Measurements from ENCODE around the gene KIAA1549. TPM values are rescaled to one million over a fixed set of nuclear protein-coding genes. Genes with fewer than 3 reads are reported as not detected.

The KIAA1549 gene
- total and polyA plus RNA-seq, 4 donors = 0.83 to 5.8 (median 3.6) TPM

DNA sequence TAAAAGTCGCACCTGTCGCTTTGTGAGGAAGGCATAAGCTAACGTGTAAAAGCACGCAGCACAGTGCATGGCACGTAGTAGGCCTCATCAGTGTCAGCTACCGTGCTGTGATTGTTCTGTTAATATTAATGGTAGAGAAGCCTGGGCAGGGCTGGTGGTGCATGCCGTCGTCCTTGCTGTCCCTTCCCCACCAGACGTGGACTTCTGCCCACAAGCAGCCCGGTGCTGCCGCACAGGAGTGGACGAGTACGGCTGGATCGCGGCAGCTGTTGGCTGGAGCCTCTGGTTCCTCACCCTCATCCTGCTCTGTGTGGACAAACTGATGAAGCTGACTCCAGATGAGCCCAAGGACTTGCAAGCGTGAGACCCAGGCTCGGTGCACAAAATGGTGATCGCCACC is 178.5 kb downstream of the KIAA1549 start:
- H3K9ac ChIP-seq (ENCODE audit: insufficient read depth in 1 of 2, low read length in 2 of 2) = no peak overlapping the region
- H3K4me3 ChIP-seq = no peak overlapping the region
- peaks cover 0 to 1% (median 0%) of the 10 kb centered on the region in 5 donors for H3K4me1 ChIP-seq (ENCODE audit: control insufficient read depth in 5 of 5, insufficient read depth in 5 of 5, low read length in 5 of 5)
- DNase-seq (no peak), ATAC-seq (ENCODE audit: insufficient read depth, low FRiP score) (no peak)
- H3K27me3 ChIP-seq (ENCODE audit: control insufficient read depth in 3 of 3, insufficient read depth in 3 of 3, low read length in 2 of 3) = peaks cover 0 to under 1% (median 0%) of the 10 kb centered on the region in 3 donors
- no peaks in the 10 kb centered on the region for H3K36me3 ChIP-seq (ENCODE audit: control insufficient read depth in 4 of 4, insufficient read depth in 4 of 4, low read length in 4 of 4)
- TF ChIP-seq, protein P1, sequence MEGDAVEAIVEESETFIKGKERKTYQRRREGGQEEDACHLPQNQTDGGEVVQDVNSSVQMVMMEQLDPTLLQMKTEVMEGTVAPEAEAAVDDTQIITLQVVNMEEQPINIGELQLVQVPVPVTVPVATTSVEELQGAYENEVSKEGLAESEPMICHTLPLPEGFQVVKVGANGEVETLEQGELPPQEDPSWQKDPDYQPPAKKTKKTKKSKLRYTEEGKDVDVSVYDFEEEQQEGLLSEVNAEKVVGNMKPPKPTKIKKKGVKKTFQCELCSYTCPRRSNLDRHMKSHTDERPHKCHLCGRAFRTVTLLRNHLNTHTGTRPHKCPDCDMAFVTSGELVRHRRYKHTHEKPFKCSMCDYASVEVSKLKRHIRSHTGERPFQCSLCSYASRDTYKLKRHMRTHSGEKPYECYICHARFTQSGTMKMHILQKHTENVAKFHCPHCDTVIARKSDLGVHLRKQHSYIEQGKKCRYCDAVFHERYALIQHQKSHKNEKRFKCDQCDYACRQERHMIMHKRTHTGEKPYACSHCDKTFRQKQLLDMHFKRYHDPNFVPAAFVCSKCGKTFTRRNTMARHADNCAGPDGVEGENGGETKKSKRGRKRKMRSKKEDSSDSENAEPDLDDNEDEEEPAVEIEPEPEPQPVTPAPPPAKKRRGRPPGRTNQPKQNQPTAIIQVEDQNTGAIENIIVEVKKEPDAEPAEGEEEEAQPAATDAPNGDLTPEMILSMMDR (IDR thresholded peaks at IDR 0.05; ENCODE audit: control extremely low read depth, extremely low read depth) = no peak
- H3K9me3 ChIP-seq (ENCODE audit: control insufficient read depth in 4 of 4, insufficient read depth in 3 of 4, low read length in 3 of 4) = peaks cover 0 to 1% (median 0%) of the 10 kb centered on the region in 4 donors
- H3K27ac ChIP-seq (ENCODE audit: low read depth in 1 of 2, low read length in 1 of 2) = no peak overlapping the region
- 95 to 96% methylated on average over 18 of the region's 18 CpGs for WGBS, 2 donors

DNA sequence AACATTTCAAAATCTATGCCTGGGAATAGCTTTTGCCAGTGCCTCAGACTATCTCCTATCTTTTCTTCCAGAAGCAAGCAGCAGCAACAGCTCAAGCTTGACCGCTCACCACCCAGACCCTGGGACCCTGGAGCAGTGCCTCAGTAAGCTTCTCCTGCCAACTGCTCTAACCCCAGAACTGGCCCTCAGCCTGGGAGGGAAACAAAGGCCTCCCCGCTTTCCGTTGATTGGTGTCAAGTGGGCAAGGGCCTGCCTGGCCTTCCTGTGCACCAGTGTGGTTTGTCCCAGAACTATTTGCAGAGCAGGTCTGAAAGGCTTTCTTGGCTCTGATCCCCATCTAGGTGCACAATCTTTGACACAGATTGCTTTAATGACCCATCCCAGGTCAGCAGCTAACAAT is 179.9 kb downstream of the KIAA1549 start:
- H3K36me3 ChIP-seq (ENCODE audit: control insufficient read depth in 4 of 4, insufficient read depth in 4 of 4, low read length in 4 of 4) = no peaks in the 10 kb centered on the region
- DNase-seq (no peak), ATAC-seq (ENCODE audit: insufficient read depth, low FRiP score) (no peak)
- no peak overlapping the region for H3K9ac ChIP-seq (ENCODE audit: insufficient read depth in 1 of 2, low read length in 2 of 2)
- no peak overlapping the region for H3K4me3 ChIP-seq
- no peak overlapping the region for H3K27ac ChIP-seq (ENCODE audit: low read depth in 1 of 2, low read length in 1 of 2)
- H3K4me1 ChIP-seq (ENCODE audit: control insufficient read depth in 5 of 5, insufficient read depth in 5 of 5, low read length in 5 of 5) = peaks cover 0 to 3% (median 0%) of the 10 kb centered on the region in 5 donors
- 90 to 96% methylated on average over 3 of the region's 3 CpGs for WGBS, 2 donors
- H3K27me3 ChIP-seq (ENCODE audit: control insufficient read depth in 3 of 3, insufficient read depth in 3 of 3, low read length in 2 of 3) = peaks cover 0 to 4% (median 0%) of the 10 kb centered on the region in 3 donors
- TF ChIP-seq, protein P1 (IDR thresholded peaks at IDR 0.05; ENCODE audit: control extremely low read depth, extremely low read depth) = no peak
- no peaks in the 10 kb centered on the region for H3K9me3 ChIP-seq (ENCODE audit: control insufficient read depth in 4 of 4, insufficient read depth in 3 of 4, low read length in 3 of 4)

DNA sequence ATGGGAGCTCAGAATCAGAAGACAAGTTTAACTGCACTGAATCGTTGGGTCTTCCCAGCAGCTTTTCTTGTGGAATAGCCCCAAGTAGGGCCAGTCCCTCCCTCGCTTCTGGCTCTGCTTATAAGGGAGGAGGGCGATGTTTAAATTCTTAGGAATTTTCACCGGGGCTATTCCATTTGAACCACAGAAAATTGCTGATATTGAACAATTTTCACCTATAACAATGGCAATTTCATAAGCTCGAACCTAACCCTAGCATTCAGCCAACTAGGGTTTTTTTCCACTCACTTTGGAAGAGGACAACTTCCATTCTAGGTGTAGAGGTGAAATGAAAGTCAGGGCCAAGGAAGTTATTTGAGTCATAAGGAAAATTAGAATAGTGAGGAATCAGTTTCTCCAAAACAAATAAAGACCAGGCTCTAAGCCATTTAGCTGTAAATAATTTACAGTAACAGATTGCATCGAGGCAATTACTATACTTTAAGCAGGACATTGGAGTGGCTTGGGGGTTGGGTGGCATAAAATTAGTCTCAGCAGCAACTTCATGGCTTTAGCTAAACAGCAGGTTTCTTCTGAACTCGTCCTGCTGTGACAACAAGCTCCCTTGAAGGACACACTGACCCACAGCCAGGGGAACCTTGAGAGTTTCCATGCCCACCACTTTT is 181.7 kb downstream of the KIAA1549 start:
- H3K4me1 ChIP-seq (ENCODE audit: control insufficient read depth in 5 of 5, insufficient read depth in 5 of 5, low read length in 5 of 5) = peaks cover 0 to 3% (median 0%) of the 10 kb centered on the region in 5 donors
- 76 to 88% methylated on average over 7 of the region's 7 CpGs for WGBS, 2 donors
- H3K9me3 ChIP-seq (ENCODE audit: control insufficient read depth in 4 of 4, insufficient read depth in 3 of 4, low read length in 3 of 4) = no peaks in the 10 kb centered on the region
- DNase-seq (no peak), ATAC-seq (ENCODE audit: insufficient read depth, low FRiP score) (no peak)
- peaks cover 0 to 4% (median 0%) of the 10 kb centered on the region in 3 donors for H3K27me3 ChIP-seq (ENCODE audit: control insufficient read depth in 3 of 3, insufficient read depth in 3 of 3, low read length in 2 of 3)
- no peak overlapping the region for H3K9ac ChIP-seq (ENCODE audit: insufficient read depth in 1 of 2, low read length in 2 of 2)
- no peak overlapping the region for H3K4me3 ChIP-seq
- no peak overlapping the region for H3K27ac ChIP-seq (ENCODE audit: low read depth in 1 of 2, low read length in 1 of 2)
- TF ChIP-seq, protein P1 (IDR thresholded peaks at IDR 0.05; ENCODE audit: control extremely low read depth, extremely low read depth) = no peak
- no peaks in the 10 kb centered on the region for H3K36me3 ChIP-seq (ENCODE audit: control insufficient read depth in 4 of 4, insufficient read depth in 4 of 4, low read length in 4 of 4)
